ENCODE results near the gene TFF1.

TFF1 gene

GRCh38 chr21:42375506-42375905 lies 9.2 kb upstream of the TFF1 start:
- Histone ChIP-seq H3K36me3 (replicated peaks in 1 of 2; ENCODE audit: control insufficient read depth in 2 of 2, insufficient read depth in 2 of 2, low read length in 2 of 2) (no peaks in the 10 kb centered on the region), H3K4me2 (ENCODE audit: insufficient read depth, low read length, poor library complexity, severe bottlenecking) (no peak overlapping the region), H2AFZ (ENCODE audit: low read length) (no peak overlapping the region), H4K91ac (ENCODE audit: low read depth, low read length, poor library complexity) (no peak overlapping the region), H3K27me3 (ENCODE audit: control insufficient read depth in 3 of 3, insufficient read depth in 3 of 3, low read depth in 1 of 3, low read length in 3 of 3) (peaks cover 0 to 2% (median 0%) of the 10 kb centered on the region in 3 experiments), H2BK15ac (ENCODE audit: low read length) (peak overlapping the region; percentile 7), H3K23ac (ENCODE audit: low read depth, low read length, poor library complexity) (no peak overlapping the region), H3K27ac (replicated peaks; ENCODE audit: low read length) (no peak overlapping the region), H3K4me3 (ENCODE audit: low read length in 2 of 2) (no peak overlapping the region), H2BK120ac (ENCODE audit: low read depth, low read length) (no peak overlapping the region), H2BK12ac (ENCODE audit: low read length) (peak overlapping the region; percentile 6), H3K18ac (ENCODE audit: low read length) (peak overlapping the region; percentile 84), H3K4ac (ENCODE audit: low read length) (peak overlapping the region; percentile 28), H4K8ac (ENCODE audit: low read depth, low read length) (peak overlapping the region; percentile 31), H3K79me1 (ENCODE audit: low read depth, low read length) (no peaks in the 10 kb centered on the region), H3K9ac (ENCODE audit: low read depth, low read length, poor library complexity) (peak overlapping the region; percentile 50), H3K14ac (ENCODE audit: low read length) (no peak overlapping the region), H3K9me3 (replicated peaks in 1 of 2; ENCODE audit: control insufficient read depth in 2 of 2, insufficient read depth in 1 of 2, low read depth in 1 of 2, low read length in 2 of 2) (no peaks in the 10 kb centered on the region), H2BK5ac (ENCODE audit: low read length) (no peak overlapping the region), H2AK5ac (ENCODE audit: low read depth, low read length) (peak overlapping the region; percentile 51), H3K4me1 (ENCODE audit: control insufficient read depth in 2 of 2, insufficient read depth in 1 of 2, low read depth in 1 of 2, low read length in 2 of 2) (peaks cover 0 to 2% of the 10 kb centered on the region in 2 donors)
- no CpG with 5 or more reads among the region's 11 CpGs for WGBS, 2 donors (ENCODE audit: extremely low coverage in 2 of 2, insufficient read length in 2 of 2, insufficient replicate concordance in 1 of 2)
- DNase-seq (ENCODE audit: low spot score), result no peak

DNA sequence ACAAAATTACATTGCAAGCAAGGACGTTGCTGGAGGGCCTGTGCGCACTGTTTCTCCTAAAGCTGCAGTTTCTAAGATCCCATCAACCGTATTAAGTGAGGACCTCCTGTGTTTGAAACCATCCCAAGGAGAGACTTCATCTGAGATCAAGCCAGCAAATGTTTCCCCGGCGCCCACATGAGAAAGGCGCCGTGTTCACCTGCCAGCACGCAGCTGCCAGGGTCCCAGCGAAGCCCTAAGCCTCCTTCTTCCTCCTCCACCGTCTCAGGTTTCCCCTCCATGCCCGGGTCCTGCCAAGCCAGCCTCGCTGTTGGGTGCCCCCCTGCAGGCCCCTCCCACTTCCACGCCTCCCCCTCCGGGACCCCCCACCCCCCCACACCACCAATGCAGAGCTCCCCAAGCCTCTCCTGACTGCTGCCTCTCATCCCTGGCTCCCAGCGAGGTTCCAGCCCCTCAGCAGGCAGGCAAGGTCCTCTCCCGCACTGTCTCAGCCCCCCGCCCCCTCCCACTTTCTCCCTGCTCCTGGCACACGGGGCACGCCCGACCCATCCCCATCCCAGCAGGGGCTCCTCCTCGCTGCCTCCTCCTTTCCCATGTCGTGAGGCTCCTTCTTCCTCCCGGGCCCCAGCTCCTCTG lies 8.6 kb upstream of the TFF1 start:
- H3K9ac ChIP-seq (ENCODE audit: low read depth, low read length, poor library complexity), result peak overlapping the region; percentile 50
- H2AFZ ChIP-seq (ENCODE audit: low read length), result no peak overlapping the region
- H3K4me1 ChIP-seq (ENCODE audit: control insufficient read depth in 2 of 2, insufficient read depth in 1 of 2, low read depth in 1 of 2, low read length in 2 of 2), result peaks cover 0 to 4% of the 10 kb centered on the region in 2 donors
- H3K27me3 ChIP-seq (ENCODE audit: control insufficient read depth in 3 of 3, insufficient read depth in 3 of 3, low read depth in 1 of 3, low read length in 3 of 3), result peaks cover 0 to 2% (median 0%) of the 10 kb centered on the region in 3 experiments
- H3K4ac ChIP-seq (ENCODE audit: low read length), result peak overlapping the region; percentile 28
- no peak overlapping the region for H3K27ac ChIP-seq (replicated peaks; ENCODE audit: low read length)
- H2BK120ac ChIP-seq (ENCODE audit: low read depth, low read length), result no peak overlapping the region
- no peak for DNase-seq (ENCODE audit: low spot score)
- no peak overlapping the region for H4K91ac ChIP-seq (ENCODE audit: low read depth, low read length, poor library complexity)
- peak overlapping the region; percentile 84 for H3K18ac ChIP-seq (ENCODE audit: low read length)
- H2AK5ac ChIP-seq (ENCODE audit: low read depth, low read length), result peak overlapping the region; percentile 51
- no peak overlapping the region for H2BK12ac ChIP-seq (ENCODE audit: low read length)
- WGBS, 2 donors (ENCODE audit: extremely low coverage in 2 of 2, insufficient read length in 2 of 2, insufficient replicate concordance in 1 of 2), result no CpG with 5 or more reads among the region's 23 CpGs
- no peaks in the 10 kb centered on the region for H3K79me1 ChIP-seq (ENCODE audit: low read depth, low read length)
- peak overlapping the region; percentile 38 for H3K14ac ChIP-seq (ENCODE audit: low read length)
- H2BK15ac ChIP-seq (ENCODE audit: low read length), result no peak overlapping the region
- H3K4me3 ChIP-seq (ENCODE audit: low read length in 2 of 2), result no peak overlapping the region
- no peaks in the 10 kb centered on the region for H3K36me3 ChIP-seq (replicated peaks in 1 of 2; ENCODE audit: control insufficient read depth in 2 of 2, insufficient read depth in 2 of 2, low read length in 2 of 2)
- no peak overlapping the region for H3K23ac ChIP-seq (ENCODE audit: low read depth, low read length, poor library complexity)
- no peak overlapping the region for H2BK5ac ChIP-seq (ENCODE audit: low read length)
- H3K9me3 ChIP-seq (replicated peaks in 1 of 2; ENCODE audit: control insufficient read depth in 2 of 2, insufficient read depth in 1 of 2, low read depth in 1 of 2, low read length in 2 of 2), result no peaks in the 10 kb centered on the region
- no peak overlapping the region for H4K8ac ChIP-seq (ENCODE audit: low read depth, low read length)
- H3K4me2 ChIP-seq (ENCODE audit: insufficient read depth, low read length, poor library complexity, severe bottlenecking), result no peak overlapping the region

DNA sequence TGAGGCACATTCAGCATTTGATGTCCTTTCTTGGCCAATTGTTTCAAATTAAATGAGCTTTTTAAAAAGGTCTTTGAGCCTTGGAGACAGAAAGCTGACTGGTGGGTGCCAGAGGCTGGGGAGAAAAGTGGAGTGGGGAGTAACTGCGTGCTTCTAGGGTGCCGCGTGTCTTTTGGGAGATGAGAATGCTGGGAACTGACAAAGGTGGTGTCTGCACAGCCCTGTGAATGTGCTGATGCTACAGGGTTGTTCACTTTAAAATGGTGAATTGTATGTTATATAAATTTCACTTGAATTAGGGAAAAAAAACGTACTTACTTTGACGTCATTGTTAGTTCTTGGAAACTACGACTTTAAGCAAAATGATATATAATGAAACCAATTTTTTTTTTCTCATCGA lies 8.1 kb upstream of the TFF1 start:
- H3K23ac ChIP-seq (ENCODE audit: low read depth, low read length, poor library complexity), result no peak overlapping the region
- H3K27ac ChIP-seq (replicated peaks; ENCODE audit: low read length), result no peak overlapping the region
- no peak overlapping the region for H2AFZ ChIP-seq (ENCODE audit: low read length)
- H3K18ac ChIP-seq (ENCODE audit: low read length), result no peak overlapping the region
- peaks cover 0 to 4% of the 10 kb centered on the region in 2 donors for H3K4me1 ChIP-seq (ENCODE audit: control insufficient read depth in 2 of 2, insufficient read depth in 1 of 2, low read depth in 1 of 2, low read length in 2 of 2)
- no peak for DNase-seq (ENCODE audit: low spot score)
- no peaks in the 10 kb centered on the region for H3K79me1 ChIP-seq (ENCODE audit: low read depth, low read length)
- no peaks in the 10 kb centered on the region for H3K9me3 ChIP-seq (replicated peaks in 1 of 2; ENCODE audit: control insufficient read depth in 2 of 2, insufficient read depth in 1 of 2, low read depth in 1 of 2, low read length in 2 of 2)
- H3K36me3 ChIP-seq (replicated peaks in 1 of 2; ENCODE audit: control insufficient read depth in 2 of 2, insufficient read depth in 2 of 2, low read length in 2 of 2), result no peaks in the 10 kb centered on the region
- no peak overlapping the region for H4K8ac ChIP-seq (ENCODE audit: low read depth, low read length)
- H2BK5ac ChIP-seq (ENCODE audit: low read length), result no peak overlapping the region
- peaks cover 0 to 2% (median 0%) of the 10 kb centered on the region in 3 experiments for H3K27me3 ChIP-seq (ENCODE audit: control insufficient read depth in 3 of 3, insufficient read depth in 3 of 3, low read depth in 1 of 3, low read length in 3 of 3)
- no peak overlapping the region for H3K9ac ChIP-seq (ENCODE audit: low read depth, low read length, poor library complexity)
- no peak overlapping the region for H2BK120ac ChIP-seq (ENCODE audit: low read depth, low read length)
- H3K4ac ChIP-seq (ENCODE audit: low read length), result no peak overlapping the region
- H3K4me3 ChIP-seq (ENCODE audit: low read length in 2 of 2), result no peak overlapping the region
- no peak overlapping the region for H3K14ac ChIP-seq (ENCODE audit: low read length)
- no peak overlapping the region for H2AK5ac ChIP-seq (ENCODE audit: low read depth, low read length)
- WGBS, 2 donors (ENCODE audit: extremely low coverage in 2 of 2, insufficient read length in 2 of 2, insufficient replicate concordance in 1 of 2), result no CpG with 5 or more reads among the region's 7 CpGs
- H2BK12ac ChIP-seq (ENCODE audit: low read length), result no peak overlapping the region
- H3K4me2 ChIP-seq (ENCODE audit: insufficient read depth, low read length, poor library complexity, severe bottlenecking), result no peak overlapping the region
- H2BK15ac ChIP-seq (ENCODE audit: low read length), result no peak overlapping the region
- no peak overlapping the region for H4K91ac ChIP-seq (ENCODE audit: low read depth, low read length, poor library complexity)

GRCh38 chr21:42373908-42374455 lies 7.6 kb upstream of the TFF1 start:
- Histone ChIP-seq H3K4ac (ENCODE audit: low read length) (no peak overlapping the region), H3K36me3 (replicated peaks in 1 of 2; ENCODE audit: control insufficient read depth in 2 of 2, insufficient read depth in 2 of 2, low read length in 2 of 2) (no peaks in the 10 kb centered on the region), H2BK12ac (ENCODE audit: low read length) (no peak overlapping the region), H3K9ac (ENCODE audit: low read depth, low read length, poor library complexity) (no peak overlapping the region), H3K27ac (replicated peaks; ENCODE audit: low read length) (no peak overlapping the region), H4K91ac (ENCODE audit: low read depth, low read length, poor library complexity) (no peak overlapping the region), H4K8ac (ENCODE audit: low read depth, low read length) (no peak overlapping the region), H3K23ac (ENCODE audit: low read depth, low read length, poor library complexity) (peak overlapping the region; percentile 75), H3K9me3 (replicated peaks in 1 of 2; ENCODE audit: control insufficient read depth in 2 of 2, insufficient read depth in 1 of 2, low read depth in 1 of 2, low read length in 2 of 2) (no peaks in the 10 kb centered on the region), H3K27me3 (ENCODE audit: control insufficient read depth in 3 of 3, insufficient read depth in 3 of 3, low read depth in 1 of 3, low read length in 3 of 3) (peaks cover 0 to 2% (median 0%) of the 10 kb centered on the region in 3 experiments), H2BK120ac (ENCODE audit: low read depth, low read length) (peak overlapping the region; percentile 13), H3K4me1 (ENCODE audit: control insufficient read depth in 2 of 2, insufficient read depth in 1 of 2, low read depth in 1 of 2, low read length in 2 of 2) (peaks cover 0 to 4% of the 10 kb centered on the region in 2 donors), H3K79me1 (ENCODE audit: low read depth, low read length) (no peaks in the 10 kb centered on the region), H2AK5ac (ENCODE audit: low read depth, low read length) (peak overlapping the region; percentile 51), H2BK15ac (ENCODE audit: low read length) (peak overlapping the region; percentile 27), H3K4me2 (ENCODE audit: insufficient read depth, low read length, poor library complexity, severe bottlenecking) (no peak overlapping the region), H2AFZ (ENCODE audit: low read length) (no peak overlapping the region), H3K14ac (ENCODE audit: low read length) (peak overlapping the region; percentile 78), H3K18ac (ENCODE audit: low read length) (no peak overlapping the region), H3K4me3 (ENCODE audit: low read length in 2 of 2) (no peak overlapping the region), H2BK5ac (ENCODE audit: low read length) (no peak overlapping the region)
- no peak for DNase-seq (ENCODE audit: low spot score)
- WGBS, 2 donors (ENCODE audit: extremely low coverage in 2 of 2, insufficient read length in 2 of 2, insufficient replicate concordance in 1 of 2), result no CpG with 5 or more reads among the region's 16 CpGs
